Epithelial cell of proximal tubule (primary cell): Measurements from ENCODE around the gene NT5DC3. TPM values are rescaled to one million over a fixed set of nuclear protein-coding genes. Genes with fewer than 3 reads are reported as not detected.

Experiments
- DNase-seq: peaks from one replicate; pipeline ENCODE4 v3.0.0-alpha.2; 2011; ENCODE audit warnings: low read depth
- H3K4me3 ChIP-seq: 2 replicates; pipeline ENCODE4 v1.5.1; 2011; ENCODE audit warnings: low read depth, mild to moderate bottlenecking, low read length
- total RNA-seq: library from RNA; depleted of rRNA; stranded (reverse); fragments of >200 nt; gene quantifications from 2 replicates; pipeline ENCODE4 v1.2.3, GENCODE V29; 2015
- TF ChIP-seq, protein P1 (sequence below): conservative IDR thresholded peaks from 2 replicates; pipeline ENCODE4 v1.5.1; 2012; ENCODE audit warnings: low read depth, mild to moderate bottlenecking, low read length

The NT5DC3 gene
- total RNA-seq, 1 donor from 2014 or later, result 7.5 TPM

GRCh38 chr12:103756443-103756842 is 84.6 kb downstream of the NT5DC3 start:
- H3K4me3 ChIP-seq, result no peak overlapping the region
- TF ChIP-seq, protein P1, sequence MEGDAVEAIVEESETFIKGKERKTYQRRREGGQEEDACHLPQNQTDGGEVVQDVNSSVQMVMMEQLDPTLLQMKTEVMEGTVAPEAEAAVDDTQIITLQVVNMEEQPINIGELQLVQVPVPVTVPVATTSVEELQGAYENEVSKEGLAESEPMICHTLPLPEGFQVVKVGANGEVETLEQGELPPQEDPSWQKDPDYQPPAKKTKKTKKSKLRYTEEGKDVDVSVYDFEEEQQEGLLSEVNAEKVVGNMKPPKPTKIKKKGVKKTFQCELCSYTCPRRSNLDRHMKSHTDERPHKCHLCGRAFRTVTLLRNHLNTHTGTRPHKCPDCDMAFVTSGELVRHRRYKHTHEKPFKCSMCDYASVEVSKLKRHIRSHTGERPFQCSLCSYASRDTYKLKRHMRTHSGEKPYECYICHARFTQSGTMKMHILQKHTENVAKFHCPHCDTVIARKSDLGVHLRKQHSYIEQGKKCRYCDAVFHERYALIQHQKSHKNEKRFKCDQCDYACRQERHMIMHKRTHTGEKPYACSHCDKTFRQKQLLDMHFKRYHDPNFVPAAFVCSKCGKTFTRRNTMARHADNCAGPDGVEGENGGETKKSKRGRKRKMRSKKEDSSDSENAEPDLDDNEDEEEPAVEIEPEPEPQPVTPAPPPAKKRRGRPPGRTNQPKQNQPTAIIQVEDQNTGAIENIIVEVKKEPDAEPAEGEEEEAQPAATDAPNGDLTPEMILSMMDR, result no peak
- no peak for DNase-seq

DNA sequence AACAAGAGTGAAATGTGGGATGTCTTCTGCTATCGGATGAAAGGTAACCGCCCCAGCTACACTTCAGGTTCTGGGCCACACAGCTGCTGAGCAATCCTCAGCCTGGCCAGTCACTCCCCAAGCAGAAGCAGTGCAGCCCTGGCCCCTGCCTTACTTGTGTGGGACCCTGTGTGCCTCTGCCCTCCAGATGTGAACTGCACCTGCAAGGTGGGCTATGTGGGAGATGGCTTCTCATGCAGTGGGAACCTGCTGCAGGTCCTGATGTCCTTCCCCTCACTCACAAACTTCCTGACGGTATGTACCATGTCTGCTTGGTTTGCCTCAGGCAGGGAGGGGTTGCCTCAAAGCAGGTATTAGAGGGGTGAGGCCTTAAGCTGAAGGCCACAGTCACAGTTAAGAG is 85.6 kb downstream of the NT5DC3 start:
- TF ChIP-seq, protein P1, result no peak
- no peak overlapping the region for H3K4me3 ChIP-seq
- DNase-seq, result no peak

GRCh38 chr12:103751600-103751999 is 89.4 kb downstream of the NT5DC3 start:
- TF ChIP-seq, protein P1, result no peak
- no peak overlapping the region for H3K4me3 ChIP-seq
- DNase-seq, result no peak

GRCh38 chr12:103751171-103751570 is 89.9 kb downstream of the NT5DC3 start:
- H3K4me3 ChIP-seq, result no peak overlapping the region
- no peak for DNase-seq
- TF ChIP-seq, protein P1, result peak; percentile 37

DNA sequence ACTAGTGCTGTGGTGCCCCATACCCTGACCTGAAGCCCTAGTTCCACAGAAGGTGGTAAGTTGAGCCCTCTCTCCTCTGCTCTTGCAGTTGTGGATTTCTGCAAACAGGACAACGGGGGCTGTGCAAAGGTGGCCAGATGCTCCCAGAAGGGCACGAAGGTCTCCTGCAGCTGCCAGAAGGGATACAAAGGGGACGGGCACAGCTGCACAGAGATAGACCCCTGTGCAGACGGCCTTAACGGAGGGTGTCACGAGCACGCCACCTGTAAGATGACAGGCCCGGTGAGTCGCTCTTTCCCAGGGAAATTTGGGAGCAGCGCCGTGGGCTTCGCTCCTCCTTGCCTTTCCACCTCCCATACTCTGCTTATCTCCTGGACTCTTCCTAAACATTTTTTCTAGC is 92.2 kb downstream of the NT5DC3 start:
- DNase-seq, result no peak
- TF ChIP-seq, protein P1, result no peak
- H3K4me3 ChIP-seq, result no peak overlapping the region

DNA sequence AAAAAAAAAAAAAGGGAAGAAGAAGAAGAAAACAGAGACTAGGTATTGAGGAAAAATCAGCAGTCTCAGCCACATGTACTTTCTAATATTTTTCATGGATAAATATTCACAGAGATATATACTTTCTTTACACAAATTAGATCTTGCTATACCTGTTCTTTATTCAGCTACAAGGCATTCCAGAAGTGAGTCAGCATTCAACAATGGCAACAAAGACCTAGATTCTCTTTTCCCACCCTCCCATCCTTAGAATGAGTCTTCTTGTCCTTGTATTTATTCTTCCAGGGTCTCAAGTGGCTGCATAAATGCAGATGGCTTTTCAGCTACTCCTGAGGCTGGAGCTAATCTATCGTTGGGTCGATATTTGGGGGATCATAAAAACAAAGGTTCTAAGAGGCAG is 93.0 kb downstream of the NT5DC3 start:
- H3K4me3 ChIP-seq, result no peak overlapping the region
- no peak for DNase-seq

DNA sequence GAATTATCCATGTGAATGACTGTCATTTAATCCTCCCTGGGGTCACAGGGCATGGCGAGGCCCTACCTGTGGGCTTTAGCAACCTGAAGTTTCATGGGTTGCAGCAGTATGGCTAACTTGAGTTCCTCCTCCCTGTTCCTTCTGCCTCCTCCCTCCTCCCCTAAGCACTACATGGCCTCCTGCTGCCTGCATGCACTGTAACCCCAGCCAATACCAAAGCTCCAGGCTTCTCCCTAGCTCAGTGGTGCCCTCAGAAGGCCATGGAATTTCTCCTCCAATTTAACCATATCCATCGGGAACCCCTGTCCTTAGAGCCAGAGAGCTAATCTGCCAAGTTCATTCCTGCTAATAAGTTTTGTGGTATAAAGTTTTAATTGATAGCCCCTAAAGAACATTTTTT is 95.1 kb downstream of the NT5DC3 start:
- TF ChIP-seq, protein P1, result no peak
- DNase-seq, result no peak
- no peak overlapping the region for H3K4me3 ChIP-seq

More for the DNA sequence above, 93.0 kb downstream of the NT5DC3 start:
- TF ChIP-seq, protein P1, result no peak
